HG03066 (cell line): ENCODE measurements around the gene RNF26.

Experiments
- ATAC-seq: cut with Tn5 transposase; IDR thresholded peaks from one replicate; pipeline ENCODE4 v1.9.1; 2021; ENCODE audit warnings: low read depth; ENCODE audit not compliant: unreplicated experiment

Gene RNF26

DNA sequence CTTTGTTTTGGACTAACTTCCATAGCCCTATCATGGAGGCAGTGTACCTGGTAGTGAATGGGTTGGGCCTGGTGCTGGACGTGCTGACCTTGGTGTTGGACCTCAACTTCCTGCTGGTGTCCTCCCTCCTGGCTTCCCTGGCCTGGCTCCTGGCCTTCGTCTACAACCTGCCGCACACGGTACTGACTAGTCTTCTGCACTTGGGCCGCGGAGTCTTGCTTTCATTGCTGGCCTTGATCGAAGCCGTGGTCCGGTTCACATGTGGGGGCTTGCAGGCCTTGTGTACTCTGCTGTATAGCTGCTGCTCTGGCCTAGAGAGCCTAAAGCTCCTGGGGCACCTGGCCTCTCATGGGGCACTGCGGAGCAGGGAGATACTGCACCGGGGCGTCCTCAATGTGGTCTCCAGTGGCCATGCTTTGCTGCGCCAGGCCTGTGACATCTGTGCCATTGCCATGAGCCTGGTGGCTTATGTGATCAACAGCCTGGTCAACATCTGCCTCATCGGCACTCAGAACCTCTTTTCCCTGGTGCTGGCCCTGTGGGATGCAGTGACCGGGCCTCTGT lies 846 bp downstream of the RNF26 start:
- no peak for ATAC-seq

DNA sequence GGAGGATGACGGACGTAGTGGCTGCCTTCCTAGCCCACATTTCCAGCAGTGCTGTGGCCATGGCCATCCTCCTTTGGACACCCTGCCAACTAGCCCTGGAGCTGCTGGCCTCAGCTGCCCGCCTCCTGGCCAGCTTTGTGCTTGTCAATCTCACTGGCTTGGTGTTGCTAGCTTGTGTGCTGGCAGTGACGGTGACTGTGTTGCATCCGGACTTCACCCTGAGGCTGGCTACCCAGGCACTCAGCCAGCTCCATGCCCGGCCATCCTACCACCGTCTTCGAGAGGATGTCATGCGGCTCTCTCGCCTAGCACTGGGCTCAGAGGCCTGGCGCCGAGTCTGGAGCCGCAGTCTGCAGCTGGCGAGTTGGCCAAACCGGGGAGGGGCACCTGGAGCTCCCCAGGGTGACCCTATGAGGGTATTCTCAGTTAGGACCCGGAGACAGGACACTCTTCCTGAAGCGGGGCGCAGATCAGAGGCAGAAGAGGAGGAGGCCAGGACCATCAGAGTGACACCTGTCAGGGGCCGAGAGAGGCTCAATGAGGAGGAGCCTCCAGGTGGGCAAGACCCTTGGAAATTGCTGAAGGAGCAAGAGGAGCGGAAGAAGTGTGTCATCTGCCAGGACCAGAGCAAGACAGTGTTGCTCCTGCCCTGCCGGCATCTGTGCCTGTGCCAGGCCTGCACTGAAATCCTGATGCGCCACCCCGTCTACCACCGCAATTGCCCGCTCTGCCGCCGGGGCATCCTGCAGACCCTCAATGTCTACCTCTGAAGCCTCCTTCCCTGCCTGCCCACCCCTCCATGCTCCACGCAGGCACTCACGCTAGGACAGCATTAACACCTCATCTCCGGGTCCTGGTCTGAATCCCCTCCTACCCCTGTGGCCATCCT lies 1.6 kb downstream of the RNF26 start:
- no peak for ATAC-seq

DNA sequence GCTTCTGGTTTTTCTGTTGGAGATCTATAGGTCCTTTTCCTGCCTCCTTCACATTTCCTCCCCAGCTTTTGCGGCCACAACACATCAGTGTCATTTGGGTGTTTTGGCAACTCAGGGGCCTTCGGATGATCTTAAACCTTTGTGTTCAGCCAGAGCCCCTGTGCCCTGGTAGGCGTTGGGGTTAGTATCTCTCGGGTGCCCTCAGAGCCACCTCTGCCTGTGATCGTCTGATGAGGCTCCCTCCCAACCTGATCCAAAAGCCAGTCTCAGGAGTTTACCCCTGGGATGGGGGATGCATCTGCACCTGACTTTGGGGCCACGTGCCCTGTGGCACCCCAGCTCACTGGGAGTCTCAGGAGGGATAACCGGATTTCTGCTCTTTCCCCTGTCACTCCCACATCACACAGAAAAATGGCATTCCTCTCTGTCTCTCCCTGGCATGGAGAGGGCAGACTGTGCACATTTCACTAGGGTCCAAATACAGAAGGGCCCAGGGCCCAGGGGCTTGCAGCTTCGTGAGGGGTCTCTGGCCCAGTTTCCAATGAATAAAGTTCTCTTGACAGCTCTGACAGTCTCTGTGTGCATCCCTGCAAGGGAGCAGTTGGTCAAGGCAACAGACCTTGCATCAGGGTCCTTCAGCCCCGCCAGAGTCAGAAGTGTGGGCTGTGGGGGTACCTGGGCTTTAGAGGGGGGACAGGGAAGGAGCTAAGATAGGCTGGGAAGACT lies 2.6 kb downstream of the RNF26 start:
- no peak for ATAC-seq

DNA sequence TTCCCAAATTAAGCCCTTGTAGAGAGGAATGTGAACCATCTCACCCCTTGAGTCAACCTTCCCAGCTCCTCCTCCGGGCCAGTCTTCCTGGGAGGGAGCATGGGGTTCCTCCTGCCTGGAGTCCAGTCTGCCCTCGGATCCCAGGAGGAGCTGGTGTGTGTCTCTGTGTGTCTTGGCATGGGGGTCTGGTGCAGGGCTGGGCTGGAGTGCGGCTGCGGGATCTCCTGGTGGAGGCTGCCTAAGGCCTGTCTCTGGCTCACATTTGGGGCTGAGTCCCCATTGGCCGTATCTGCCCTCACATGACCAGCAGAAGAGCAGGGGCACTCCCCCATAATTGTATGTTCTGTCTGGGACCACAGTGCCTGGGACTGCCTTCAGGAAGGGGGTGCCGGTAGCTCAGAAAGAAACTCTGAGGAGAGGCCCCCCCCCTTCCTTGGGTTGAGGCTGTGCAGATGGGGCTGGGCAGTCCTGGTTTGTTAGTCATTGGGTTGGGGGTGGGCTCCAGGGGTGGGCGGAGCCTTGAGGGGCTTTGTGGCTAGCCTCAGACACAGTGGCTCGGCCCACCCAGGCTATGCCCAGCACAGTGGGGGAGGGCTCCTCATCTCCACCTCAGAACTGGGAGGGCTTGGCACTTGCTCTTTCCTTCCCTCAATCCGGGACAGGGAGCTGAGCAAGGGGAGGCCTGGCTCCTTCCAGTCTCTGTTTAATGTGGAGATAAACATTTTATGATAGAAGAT lies 3.4 kb downstream of the RNF26 start:
- no peak for ATAC-seq

DNA sequence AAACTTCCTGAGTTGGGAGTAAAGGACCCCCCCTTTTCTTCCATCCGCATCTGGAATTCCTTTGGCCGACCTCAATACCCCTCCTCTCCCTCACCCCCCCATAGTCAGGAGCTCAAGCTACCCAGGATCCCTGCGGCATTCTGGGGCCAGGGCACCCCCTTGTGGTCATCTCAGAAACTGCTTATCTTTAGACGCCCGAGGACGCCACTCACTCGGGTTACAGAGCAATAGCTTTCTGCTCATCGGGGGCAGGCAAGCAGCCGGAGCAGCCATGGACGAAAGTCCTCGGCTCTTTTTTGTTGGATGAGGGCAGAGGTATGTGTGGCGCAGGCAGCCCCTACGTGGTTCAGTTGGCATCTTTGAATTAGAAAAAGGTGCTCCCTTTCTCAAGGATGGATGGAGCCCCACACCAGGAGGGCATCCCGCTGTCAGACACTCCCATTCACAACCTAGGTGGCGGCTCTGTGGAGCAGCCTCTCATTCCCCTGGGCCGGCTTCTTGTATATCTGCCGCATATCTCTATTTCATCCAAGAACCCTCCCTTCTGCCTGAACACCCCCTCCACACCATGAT lies 4.1 kb downstream of the RNF26 start:
- no peak for ATAC-seq

DNA sequence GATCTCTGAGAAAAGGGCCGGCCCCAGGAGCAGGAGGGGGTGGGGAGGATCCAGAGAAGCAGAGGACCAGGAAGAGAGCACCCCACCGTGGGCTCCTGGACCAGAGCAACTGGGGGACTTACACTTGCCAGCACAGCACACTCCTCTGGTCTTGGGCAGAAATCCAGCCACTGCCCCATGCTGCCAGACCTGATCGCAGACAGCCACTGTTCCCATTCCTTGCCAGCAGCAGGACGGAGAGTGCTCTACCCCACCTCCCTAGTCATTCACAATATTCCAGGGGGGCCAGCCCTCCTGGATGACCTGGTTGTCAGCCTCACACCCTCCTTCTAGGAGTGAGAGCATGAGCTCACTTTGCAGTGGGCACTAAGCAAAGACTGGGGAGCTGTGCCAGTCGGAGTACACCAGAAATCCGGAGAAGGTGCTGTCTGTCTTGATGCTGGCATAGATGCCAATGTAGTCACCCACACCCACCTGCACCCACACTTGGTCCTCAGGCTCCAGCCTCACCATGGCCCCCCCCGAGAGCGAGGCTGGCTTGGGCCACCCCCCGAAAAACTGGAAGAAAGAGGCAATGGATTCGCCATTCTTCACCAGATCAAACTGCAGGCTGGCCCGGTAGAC lies 4.8 kb downstream of the RNF26 start:
- no peak for ATAC-seq

DNA sequence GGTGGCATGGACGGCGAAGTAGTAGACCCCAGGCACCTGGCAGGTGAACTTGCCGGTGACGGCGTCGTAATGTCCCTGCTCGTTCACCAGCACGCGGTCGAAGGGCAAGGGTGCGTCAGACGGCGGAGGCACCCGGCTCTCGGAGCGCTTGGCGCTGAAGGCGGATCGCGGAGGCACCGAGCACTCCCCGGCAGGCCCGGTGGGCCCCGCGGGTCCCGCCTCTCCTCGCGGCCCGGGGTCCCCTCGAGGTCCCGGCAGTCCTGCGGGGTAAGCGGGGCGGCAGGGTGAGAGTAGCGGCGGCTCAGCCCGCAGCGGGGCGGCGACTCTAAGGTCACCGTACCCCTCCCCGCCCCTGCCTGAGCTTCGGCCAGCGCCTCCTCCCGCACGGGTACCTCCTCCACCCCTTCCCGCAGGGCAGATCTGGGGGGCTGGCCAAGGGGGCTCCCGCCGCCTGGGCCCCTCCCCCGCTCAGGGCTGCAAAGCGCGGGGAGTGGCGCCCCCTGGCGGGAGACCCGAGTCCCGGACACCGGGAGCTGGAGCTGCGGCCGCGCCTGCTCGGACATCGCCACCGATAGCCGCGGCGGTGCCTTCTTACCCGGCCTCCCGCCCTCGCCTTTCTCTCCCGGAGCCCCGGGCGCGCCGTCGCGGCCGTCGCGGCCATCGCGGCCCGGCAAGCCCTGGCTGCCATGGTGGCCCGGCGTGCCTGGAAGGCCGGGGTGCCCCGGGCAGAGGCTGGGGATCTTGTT lies 5.4 kb downstream of the RNF26 start:
- ATAC-seq = no peak

DNA sequence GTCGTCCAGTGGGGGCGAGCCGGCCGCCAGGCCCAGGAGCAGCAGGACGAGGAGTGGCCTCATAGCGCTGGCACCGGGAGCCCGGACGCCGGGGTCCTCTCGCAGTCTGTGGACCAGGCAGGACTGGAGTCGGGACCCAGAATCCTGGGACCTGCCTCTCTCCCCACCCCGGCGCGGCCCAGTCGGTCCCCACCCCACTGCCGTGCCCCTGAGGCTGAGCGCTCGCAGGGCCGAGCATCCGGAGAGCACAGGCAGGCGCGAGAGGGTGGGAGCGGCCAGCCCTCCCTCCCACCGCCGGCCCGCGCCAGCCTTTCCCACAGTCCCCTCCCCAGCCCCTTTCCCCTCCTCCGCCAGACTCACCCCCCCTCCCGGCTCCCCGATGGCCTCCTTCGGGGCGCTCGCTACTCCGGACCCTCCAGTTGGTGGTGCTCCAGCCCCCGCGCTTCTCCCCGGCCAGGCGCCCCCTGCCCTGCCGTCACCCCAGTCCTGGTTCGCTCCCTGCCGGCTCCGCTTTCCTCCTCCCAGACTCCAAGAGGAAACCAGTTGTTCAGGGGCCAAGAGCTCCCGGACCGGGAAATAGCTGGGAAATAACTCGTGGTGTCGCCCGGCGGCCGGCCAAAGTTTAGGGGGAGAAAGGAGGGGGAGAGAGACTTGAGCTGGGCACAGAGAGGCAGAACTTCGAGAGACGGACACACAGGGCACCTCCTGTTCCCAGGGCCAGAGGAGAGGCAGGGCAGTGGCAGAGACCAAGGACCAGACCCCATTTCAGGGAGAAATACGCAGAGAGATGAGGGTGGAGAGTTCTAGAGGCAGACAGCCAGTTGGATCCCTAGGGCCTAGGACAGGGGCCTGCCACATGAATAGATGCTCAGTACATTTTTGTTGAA lies 6.3 kb downstream of the RNF26 start, which contains the start of gene C1QTNF5:
Gene C1QTNF5 (minus strand): TSS at position 549 of the 887 bp plus-strand sequence. CDS start 486 bp downstream, at position 63.
- no peak for ATAC-seq

DNA sequence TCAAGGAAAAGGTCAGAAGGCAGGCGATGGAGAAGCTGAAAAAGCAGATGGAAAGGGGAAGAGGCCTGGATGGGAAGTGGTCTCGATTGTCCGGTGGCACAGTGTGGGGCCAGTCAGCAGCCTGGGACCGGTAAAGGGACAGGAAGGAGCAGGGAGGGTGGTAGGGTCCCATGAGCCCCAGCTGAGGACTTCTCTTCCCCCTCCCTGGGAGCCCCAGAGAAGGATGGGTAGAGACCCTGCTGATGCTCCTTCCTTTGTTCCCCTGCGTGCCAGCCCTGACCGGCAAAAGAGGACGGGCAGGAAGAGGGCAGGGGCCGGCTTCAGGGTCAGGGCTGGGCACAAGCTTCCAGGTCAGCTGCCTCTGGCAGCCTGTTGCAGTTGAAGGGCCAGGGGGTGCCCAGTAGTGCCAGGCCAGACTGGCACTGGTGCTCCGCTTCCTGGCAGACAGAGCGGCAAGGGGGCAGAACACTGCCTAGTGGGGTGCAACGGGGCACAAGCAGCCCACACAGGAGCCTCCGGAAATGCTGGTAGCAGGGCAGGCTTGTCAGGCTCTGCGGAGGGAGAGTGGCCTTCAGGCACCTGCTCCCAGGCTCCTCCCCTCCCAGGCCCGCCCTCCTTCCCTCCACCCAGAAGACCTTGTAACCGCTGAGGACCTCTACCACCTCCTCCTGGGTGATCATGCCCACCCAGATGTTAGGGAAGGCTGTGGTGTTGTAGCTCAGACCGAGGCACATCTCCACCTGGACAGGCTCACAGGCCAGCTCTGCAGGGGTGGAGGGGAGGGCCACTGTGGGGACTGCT lies 7.1 kb downstream of the RNF26 start:
- ATAC-seq = no peak

DNA sequence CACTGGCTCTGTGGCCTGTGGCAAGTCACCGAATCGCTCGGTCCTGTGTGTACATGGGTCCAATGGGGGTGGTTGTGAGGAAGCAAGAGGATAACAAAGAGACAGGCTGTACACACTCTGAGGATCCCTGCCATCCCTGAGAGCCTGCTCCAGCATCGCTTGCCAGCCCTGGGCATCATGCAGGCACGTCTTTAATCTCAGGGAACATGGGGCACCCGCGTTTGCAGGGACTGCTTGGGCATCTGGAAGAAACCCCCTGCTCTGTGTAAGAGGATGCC lies 7.6 kb downstream of the RNF26 start:
- no peak for ATAC-seq

DNA sequence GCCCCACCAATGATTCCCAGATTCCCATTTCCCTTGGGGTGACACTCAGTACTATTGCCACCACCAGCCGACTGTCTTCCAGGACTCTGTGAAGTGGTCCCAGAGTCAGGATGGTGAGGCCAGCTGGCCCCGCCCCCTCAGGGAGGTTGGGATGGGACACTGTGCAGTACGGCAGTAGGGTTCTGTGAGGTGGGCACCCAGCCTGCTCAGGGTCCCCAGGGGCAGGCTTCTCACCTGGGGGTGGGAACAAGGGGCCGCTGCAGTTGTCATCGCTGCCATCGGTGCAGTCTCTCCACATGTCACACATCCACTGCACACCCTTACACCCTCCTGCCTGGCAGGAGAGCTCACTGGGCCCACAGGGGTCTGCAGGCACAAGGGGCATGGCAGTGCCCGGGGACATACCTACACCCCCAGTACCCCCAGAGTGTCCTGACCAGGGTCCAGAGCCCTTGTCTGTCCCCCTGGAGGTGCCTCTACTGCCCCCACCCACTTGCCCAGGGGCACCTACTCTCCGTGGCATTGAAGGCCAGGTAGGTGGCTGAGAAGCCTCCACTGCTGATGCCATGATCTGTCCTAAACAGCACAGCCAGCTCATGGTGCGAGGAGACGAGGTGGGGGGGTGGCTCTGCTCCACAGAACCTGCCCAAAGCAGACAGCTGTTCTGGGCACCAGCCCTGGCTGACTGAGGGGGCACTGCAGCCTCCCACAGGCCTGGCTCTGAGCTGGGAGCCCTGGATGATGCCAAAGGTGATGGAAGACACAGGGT lies 8.2 kb downstream of the RNF26 start:
- ATAC-seq = no peak

DNA sequence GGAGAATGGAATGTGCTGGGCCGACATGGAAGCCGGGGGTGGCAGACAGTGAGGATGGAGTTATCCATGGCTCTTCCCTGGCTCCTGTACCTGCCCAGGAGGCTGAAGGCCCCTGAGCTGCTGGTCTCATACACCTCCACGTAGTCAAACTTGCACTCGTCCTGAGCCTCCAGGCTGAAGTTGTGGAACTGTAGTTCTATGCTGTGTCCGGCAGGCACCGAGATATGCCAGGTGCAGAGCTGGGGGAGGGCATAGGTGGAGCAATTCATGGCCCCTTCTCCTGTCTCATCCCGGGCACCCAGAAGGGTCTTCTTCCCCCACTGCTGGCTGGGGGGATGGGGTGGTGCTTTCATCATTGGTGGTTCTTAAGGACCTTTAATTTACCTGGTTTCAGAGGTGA lies 9.4 kb downstream of the RNF26 start:
- ATAC-seq = no peak

DNA sequence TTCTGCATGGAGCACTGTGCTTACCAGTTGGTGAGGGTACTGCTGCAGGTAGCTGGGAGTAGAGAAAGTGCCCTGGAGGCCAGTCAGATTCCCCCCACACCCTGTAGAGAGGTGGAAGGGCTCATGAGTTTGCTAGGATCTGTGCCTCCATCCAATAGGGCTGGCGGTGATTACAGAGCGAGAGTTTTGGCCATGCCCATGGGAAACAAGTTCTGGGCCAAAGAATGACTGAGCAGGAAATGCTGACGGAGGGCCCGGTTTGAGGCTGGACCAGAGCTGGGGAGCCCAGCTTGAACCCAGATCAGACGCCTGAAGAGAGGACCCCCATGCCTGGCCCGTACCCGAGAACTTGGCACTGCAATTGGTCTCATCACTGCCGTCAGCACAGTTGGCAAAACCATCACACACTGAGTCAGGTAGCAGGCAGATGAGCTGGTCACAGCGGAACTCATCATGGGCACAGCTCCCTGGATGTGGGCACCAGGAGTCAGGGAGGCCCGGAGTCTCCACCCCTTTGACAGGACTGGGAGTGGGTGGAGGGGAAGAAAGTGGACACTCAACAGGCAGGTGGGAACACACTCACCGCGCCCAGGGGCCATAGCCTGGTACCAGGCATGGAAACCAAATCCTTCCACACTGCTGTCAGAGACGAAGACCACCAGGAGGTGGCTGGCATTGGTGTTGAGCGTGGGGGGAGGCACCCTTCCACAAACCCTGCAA lies 10.1 kb downstream of the RNF26 start:
- ATAC-seq = no peak

DNA sequence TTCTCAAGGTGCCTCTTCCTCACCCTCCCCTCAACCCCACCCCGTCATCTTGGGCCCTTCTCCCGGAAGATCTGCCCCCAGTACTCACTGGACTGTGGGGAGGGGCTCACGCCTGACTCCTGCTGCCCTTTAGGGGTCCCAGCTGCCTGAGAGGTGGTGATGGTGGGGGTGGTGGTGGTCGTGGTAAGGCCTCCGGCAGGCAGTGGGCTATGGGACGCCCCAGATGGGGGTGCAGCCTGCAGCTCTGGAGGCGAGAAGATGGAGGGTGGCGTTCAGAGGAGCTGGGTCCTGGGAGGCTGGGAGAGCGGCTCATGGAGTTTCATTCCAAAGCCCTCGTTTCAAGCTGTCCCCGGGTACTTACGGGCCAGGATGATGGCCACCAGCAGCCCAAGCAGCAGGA lies 11.4 kb downstream of the RNF26 start:
- ATAC-seq = no peak

DNA sequence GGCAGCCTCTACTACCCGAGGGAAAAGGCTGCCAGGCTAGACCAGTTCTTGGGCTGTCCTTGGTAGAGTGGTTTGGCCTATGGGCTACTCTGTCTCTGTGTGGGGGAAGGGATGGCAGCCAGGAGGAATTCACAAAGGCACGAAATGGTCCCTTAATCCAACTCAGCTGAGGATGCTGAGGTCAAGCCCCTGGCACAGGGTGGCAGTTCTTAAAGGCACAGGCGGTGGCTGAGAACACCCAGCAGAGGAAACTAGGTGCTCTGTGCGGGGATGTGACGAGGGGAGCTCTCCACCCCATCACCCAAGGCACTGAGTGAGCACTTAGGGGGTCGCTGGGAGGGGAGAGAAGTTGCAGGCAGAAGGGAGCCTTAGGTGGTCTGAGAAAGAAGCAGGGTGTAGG lies 12.3 kb downstream of the RNF26 start, which contains the start of gene MFRP:
Gene MFRP (minus strand): TSS at position 101 of the 400 bp plus-strand sequence. CDS start 192 bp downstream, outside the sequence.
- ATAC-seq = no peak

DNA sequence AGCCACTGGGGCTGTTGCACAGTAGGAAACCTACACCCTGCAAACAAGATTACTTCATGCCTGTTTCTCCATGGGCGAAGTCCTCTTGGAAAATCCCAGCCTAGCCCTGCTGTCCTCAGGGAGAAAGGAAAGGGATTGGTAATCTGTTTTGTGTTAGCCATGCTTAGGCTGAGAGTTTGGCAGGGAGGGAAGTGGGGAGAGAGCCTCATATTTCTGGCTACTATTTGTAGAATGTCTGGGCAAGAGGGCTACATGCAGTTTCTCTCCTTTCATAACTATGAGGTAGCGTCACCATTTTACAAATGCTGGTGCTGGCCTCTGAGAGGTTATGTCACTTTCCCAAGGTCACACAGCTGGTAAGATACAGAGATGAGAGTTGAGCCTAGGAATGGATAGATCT lies 12.9 kb downstream of the RNF26 start:
- ATAC-seq = no peak
